Tibial nerve (tissue), 3 donors: ENCODE results near the gene ATP6V0B.

Experiments used
- POLR2A ChIP-seq, 2 donors: fragments of 450-650 bp; IDR thresholded peaks; one replicate each; pipeline ENCODE4 v1.6.1; 2017; ENCODE audit warnings: antibody characterized with exemption in 2 of 2, mild to moderate bottlenecking in 2 of 2, moderate library complexity in 2 of 2
- TF ChIP-seq, protein P1 (sequence below), 5 experiments: fragments of 200-600 bp in 3 of 5; fragments of 450-650 bp in 2 of 5; sonication (generic) in 3 of 5; IDR thresholded peaks; one replicate each; pipeline ENCODE4 v1.5.1; 2016 to 2019; ENCODE audit warnings: antibody characterized with exemption in 5 of 5, mild to moderate bottlenecking in 3 of 5, moderate library complexity in 2 of 5

DNA sequence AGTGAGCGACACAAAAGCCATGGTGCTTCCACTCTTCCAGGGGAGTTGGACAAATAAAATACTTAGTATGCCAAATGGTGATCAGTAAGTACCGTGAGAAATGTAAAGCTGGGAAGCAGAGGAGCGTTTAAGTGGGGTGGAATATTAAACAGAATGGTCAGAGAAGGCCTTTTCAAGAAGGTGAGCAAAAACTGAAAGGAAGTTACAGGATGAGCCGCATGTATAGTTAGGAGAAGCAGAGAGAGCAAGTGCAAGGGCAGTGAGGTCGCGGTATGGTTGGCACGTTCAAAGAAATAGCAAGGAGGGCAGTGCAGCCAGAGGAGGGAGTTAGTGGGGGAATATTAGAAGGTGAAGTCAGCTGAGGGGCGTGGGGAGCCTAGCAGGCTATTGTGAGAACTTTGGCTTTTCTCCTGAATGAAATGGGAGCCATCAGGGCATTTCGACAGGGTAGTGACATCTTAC lies 748 bp upstream of the ATP6V0B start:
- TF ChIP-seq, protein P1, sequence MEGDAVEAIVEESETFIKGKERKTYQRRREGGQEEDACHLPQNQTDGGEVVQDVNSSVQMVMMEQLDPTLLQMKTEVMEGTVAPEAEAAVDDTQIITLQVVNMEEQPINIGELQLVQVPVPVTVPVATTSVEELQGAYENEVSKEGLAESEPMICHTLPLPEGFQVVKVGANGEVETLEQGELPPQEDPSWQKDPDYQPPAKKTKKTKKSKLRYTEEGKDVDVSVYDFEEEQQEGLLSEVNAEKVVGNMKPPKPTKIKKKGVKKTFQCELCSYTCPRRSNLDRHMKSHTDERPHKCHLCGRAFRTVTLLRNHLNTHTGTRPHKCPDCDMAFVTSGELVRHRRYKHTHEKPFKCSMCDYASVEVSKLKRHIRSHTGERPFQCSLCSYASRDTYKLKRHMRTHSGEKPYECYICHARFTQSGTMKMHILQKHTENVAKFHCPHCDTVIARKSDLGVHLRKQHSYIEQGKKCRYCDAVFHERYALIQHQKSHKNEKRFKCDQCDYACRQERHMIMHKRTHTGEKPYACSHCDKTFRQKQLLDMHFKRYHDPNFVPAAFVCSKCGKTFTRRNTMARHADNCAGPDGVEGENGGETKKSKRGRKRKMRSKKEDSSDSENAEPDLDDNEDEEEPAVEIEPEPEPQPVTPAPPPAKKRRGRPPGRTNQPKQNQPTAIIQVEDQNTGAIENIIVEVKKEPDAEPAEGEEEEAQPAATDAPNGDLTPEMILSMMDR (IDR thresholded peaks at IDR 0.05): no peak
- TF ChIP-seq POLR2A (IDR thresholded peaks at IDR 0.05): no peak
